ENCODE results near the gene CTNNA3.

The CTNNA3 gene

DNA sequence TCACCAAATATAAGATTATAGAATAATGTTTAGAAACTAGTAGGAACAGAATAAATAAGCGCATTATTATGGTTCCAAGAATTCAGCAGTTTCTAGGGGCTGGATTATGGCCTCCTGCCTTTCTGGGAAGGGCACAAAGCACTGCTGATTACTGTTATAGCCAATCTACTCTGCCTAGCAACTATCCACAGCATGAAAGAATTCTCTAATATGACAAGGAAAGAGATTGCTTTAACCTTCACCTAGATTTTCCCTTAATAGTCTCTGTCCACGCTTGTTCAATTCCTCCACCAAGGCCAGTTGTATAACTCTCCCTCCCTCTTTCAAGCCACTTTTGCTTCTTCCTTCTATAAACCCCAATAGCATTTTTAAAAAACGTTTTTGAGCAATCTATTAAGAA is 1803.7 kb downstream of the CTNNA3 start:
- DNase-seq, result no peak

DNA sequence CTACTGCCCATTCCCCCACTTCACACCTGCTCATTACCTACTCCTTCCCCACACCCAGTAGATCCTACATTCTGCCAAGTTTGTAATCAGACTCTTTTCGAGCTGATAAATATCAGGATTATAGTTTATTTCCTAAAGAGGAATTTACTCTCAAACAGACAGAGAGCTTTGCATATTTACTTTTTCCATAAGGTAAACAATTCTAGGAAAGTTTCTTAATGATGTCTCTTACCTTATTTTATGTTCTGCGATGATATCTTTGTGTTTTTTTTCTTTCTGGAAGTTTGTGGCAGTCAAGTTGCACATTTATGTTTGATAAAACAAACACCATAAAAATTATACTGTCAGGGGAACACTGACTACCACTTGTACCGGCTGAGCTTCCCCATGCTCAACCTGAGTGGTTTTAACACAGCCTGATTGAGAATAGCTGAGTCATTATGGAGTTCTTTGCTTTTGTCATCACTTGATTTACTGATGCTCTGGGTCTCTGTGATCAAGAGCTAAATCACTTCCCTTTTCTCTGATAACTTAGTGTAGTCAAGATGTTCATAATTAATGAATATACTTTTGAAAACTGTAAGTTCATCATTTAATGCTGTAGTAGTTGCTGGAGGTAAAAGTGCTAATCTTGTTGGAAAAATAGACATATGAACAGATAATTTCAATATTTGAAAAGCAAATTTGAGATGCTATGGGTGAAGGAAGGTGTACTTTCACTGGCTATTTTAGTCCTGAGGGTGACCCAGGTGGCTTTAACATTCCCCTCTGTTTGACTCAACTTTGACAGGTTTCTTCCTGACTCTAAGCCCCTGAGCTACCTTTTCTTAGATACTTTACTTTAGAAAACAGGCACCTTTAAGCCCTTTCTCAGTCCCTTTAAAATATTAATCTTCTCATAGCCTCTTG is 1804.7 kb downstream of the CTNNA3 start:
- DNase-seq, result no peak

DNA sequence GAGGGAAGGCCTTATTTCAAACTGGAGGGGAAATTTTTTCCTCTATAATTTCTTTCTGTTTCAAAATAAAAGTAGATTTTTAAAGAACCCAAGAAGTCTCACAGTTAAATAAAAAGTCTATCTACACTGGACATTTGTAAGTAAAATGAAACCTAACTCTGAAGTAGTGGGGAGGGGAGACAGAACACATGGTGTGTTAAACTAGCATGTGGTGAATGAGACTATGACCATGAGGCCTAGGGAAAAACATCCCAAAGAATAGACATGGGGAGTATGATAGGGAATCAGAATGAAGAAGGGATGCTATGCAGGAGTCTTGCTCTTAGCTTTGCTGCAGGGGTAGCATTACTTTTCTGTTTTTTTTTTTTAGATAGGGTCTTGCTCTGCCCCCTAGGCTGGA is 1831.5 kb downstream of the CTNNA3 start:
- no peak for DNase-seq

DNA sequence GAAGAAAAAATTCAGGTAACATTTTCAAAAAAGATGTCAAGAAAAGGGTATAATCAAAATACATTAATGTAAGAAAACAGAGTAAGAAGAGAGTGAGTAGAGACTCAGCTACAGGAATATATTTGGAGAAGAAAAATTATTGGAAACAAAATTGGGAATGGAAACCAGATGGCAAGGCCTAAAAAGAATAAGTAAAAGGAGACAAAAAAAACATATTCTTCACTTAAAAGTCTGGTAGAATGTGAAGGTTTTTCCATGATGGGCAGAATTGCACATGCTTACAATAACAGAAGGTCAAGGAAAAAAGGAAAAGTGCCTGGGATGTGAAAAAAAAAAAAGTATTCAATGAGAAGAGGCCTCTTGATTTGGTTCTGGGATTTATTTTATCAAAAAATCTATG is 1832.0 kb downstream of the CTNNA3 start:
- DNase-seq, result no peak

All from activated CD4-positive, CD25-positive, alpha-beta regulatory T cell treated with anti-CD3 and anti-CD28 coated beads, Interleukin-2, amount 50 U/mL, for 72 hours (primary cell).